ENCODE data around the gene ENAM.
A peak's percentile ranks its signal among the peaks of the same experiment; 100 is the strongest.
"Not testable (repeated sequence)": the region's sequence is repeated elsewhere in the genome, so short reads cannot be mapped to it uniquely, and the experiment has no call there.

The ENAM gene

DNA sequence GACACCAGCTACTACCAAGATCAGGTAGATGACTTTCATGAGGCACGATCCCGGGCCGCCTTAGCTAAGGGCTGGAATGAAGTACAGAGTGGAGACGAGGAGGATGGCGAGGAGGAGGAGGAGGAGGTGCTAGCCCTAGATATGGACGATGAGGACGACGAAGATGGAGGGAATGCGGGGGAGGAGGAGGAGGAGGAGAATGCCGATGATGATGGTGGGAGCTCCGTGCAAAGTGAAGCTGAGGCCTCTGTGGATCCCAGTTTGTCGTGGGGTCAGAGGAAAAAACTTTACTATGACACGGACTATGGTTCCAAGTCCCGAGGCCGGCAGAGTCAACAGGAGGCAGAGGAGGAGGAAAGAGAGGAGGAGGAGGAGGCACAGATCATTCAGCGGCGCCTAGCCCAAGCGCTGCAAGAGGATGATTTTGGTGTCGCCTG lies 60.3 kb downstream of the ENAM start:
- TF ChIP-seq SPI1 (IDR thresholded peaks at IDR 0.05; ENCODE audit: borderline replicate concordance, low read depth) (no peak), POLR2AphosphoS5 (IDR thresholded peaks at IDR 0.05; ENCODE audit: low read depth) (no peak), GABPA (IDR thresholded peaks at IDR 0.05; ENCODE audit: low read depth) (no peak)
- TF ChIP-seq, protein P1, sequence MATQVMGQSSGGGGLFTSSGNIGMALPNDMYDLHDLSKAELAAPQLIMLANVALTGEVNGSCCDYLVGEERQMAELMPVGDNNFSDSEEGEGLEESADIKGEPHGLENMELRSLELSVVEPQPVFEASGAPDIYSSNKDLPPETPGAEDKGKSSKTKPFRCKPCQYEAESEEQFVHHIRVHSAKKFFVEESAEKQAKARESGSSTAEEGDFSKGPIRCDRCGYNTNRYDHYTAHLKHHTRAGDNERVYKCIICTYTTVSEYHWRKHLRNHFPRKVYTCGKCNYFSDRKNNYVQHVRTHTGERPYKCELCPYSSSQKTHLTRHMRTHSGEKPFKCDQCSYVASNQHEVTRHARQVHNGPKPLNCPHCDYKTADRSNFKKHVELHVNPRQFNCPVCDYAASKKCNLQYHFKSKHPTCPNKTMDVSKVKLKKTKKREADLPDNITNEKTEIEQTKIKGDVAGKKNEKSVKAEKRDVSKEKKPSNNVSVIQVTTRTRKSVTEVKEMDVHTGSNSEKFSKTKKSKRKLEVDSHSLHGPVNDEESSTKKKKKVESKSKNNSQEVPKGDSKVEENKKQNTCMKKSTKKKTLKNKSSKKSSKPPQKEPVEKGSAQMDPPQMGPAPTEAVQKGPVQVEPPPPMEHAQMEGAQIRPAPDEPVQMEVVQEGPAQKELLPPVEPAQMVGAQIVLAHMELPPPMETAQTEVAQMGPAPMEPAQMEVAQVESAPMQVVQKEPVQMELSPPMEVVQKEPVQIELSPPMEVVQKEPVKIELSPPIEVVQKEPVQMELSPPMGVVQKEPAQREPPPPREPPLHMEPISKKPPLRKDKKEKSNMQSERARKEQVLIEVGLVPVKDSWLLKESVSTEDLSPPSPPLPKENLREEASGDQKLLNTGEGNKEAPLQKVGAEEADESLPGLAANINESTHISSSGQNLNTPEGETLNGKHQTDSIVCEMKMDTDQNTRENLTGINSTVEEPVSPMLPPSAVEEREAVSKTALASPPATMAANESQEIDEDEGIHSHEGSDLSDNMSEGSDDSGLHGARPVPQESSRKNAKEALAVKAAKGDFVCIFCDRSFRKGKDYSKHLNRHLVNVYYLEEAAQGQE (IDR thresholded peaks at IDR 0.05; ENCODE audit: insufficient replicate concordance, low read depth), result no peak
- TF ChIP-seq, protein P2, sequence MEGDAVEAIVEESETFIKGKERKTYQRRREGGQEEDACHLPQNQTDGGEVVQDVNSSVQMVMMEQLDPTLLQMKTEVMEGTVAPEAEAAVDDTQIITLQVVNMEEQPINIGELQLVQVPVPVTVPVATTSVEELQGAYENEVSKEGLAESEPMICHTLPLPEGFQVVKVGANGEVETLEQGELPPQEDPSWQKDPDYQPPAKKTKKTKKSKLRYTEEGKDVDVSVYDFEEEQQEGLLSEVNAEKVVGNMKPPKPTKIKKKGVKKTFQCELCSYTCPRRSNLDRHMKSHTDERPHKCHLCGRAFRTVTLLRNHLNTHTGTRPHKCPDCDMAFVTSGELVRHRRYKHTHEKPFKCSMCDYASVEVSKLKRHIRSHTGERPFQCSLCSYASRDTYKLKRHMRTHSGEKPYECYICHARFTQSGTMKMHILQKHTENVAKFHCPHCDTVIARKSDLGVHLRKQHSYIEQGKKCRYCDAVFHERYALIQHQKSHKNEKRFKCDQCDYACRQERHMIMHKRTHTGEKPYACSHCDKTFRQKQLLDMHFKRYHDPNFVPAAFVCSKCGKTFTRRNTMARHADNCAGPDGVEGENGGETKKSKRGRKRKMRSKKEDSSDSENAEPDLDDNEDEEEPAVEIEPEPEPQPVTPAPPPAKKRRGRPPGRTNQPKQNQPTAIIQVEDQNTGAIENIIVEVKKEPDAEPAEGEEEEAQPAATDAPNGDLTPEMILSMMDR (IDR thresholded peaks at IDR 0.05; ENCODE audit: insufficient read depth, low read length), result no peak
- H3K27me3 ChIP-seq (ENCODE audit: insufficient read depth, poor library complexity, severe bottlenecking), result no peaks in the 10 kb centered on the region
- H3K4me3 ChIP-seq (replicated peaks; ENCODE audit: insufficient read depth, low read length), result peak overlapping the region; percentile 93
- DNase-seq (ENCODE audit: low read depth in 1 of 2, low spot score in 1 of 2), result peak in 1 of 2 experiments; percentile 4
- peak overlapping the region; percentile 80 for H3K27ac ChIP-seq (replicated peaks)

DNA sequence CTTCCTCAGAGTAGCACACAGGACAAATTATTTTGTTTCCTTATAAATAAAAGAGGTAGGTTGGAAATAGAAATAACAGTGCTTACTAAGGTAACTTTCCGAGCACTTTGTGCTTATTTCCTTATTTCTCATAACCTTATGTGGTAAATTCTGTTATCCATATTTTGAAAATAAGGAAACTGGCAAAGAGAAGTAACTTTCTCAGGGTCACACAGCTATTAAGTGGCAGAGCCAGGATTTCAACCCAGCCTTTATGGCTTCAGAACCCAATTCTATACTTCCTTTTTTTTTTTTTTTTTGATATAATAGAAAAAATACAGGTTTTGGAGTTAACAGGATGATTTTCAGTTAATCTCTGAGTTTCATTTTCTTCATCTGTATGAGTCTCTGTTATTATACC lies 63.1 kb downstream of the ENAM start:
- no peak overlapping the region for H3K4me3 ChIP-seq (replicated peaks; ENCODE audit: insufficient read depth, low read length)
- TF ChIP-seq SPI1 (IDR thresholded peaks at IDR 0.05; ENCODE audit: borderline replicate concordance, low read depth), result no peak
- TF ChIP-seq, protein P1 (IDR thresholded peaks at IDR 0.05; ENCODE audit: insufficient replicate concordance, low read depth), result no peak
- no peaks in the 10 kb centered on the region for H3K27me3 ChIP-seq (ENCODE audit: insufficient read depth, poor library complexity, severe bottlenecking)
- H3K27ac ChIP-seq (replicated peaks), result peak overlapping the region; percentile 21
- peak in 1 of 2 experiments; percentile 46 for DNase-seq (ENCODE audit: low read depth in 1 of 2, low spot score in 1 of 2)

DNA sequence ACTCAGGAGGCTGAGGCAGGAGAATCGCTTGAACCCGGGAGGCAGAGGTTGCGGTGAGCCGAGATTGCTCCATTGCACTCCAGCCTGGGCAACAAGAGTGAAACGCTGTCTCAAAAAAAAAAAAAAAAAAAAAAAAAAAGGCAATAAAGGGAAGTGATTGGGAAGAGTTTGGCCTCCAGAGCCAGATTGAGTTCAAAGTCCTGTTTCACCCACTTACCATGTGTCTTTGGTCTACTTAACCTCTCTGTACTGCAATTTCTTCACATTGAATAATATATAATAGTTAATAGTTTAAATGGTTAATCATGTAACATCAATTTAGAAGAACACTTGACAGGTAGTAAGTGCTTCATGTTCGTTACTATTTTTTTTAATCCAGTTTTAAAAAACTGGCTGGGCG lies 66.1 kb downstream of the ENAM start:
- H3K27me3 ChIP-seq (ENCODE audit: insufficient read depth, poor library complexity, severe bottlenecking); H3K4me3 ChIP-seq (replicated peaks; ENCODE audit: insufficient read depth, low read length); H3K27ac ChIP-seq (replicated peaks); DNase-seq (ENCODE audit: low read depth in 1 of 2, low spot score in 1 of 2): not testable (repeated sequence)

Data from HL-60 (cell line).